ENCODE measurements around the gene TMOD1. TPM values are rescaled to one million over a fixed set of nuclear protein-coding genes. Genes with fewer than 3 reads are reported as not detected.
"Not testable (repeated sequence)": the region's sequence is repeated elsewhere in the genome, so short reads cannot be mapped to it uniquely, and the experiment has no call there.

Gene TMOD1
- total and polyA plus RNA-seq, 4 donors: 9.2 to 20.0 (median 14.1) TPM

DNA sequence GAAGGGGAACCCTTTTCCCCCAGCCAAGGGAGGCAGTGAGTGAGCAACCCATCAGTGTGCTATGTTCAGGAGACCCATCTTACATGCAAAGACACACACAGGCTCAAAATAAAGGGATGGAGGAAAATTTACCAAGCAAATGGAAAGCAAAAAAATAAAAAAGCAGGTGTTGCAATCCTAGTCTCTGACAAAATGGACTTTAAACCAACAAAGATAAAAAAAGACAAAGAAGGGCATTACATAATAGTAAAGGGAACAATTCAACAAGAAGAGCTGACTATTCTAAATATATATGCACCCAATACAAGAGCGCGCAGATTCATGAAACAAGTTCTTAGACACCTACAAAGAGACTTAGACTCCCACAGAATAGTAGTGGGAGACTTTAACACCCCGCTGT is 47.9 kb upstream of the TMOD1 start:
- not testable (repeated sequence) for H3K27me3 ChIP-seq (ENCODE audit: control insufficient read depth in 4 of 4, insufficient read depth in 4 of 4, low read length in 3 of 4); H3K9ac ChIP-seq (ENCODE audit: low read depth in 1 of 2, low read length in 2 of 2); H3K4me3 ChIP-seq (ENCODE audit: low read depth in 1 of 3, low read length in 3 of 3); H3K27ac ChIP-seq (ENCODE audit: low read depth in 1 of 2, low read length in 2 of 2); H3K36me3 ChIP-seq (ENCODE audit: control insufficient read depth in 4 of 4, insufficient read depth in 3 of 4, low read depth in 1 of 4, low read length in 3 of 4); DNase-seq (ENCODE audit: low spot score); H3K9me3 ChIP-seq (ENCODE audit: control insufficient read depth in 4 of 4, low read length in 3 of 4); H3K4me1 ChIP-seq (ENCODE audit: control insufficient read depth in 4 of 4, insufficient read depth in 4 of 4, low read length in 3 of 4)
- TF ChIP-seq YY1 (IDR thresholded peaks at IDR 0.05) (peak; percentile 42), RXRA (IDR thresholded peaks at IDR 0.05) (peak in 1 of 2 donors; percentile 21), HNF4G (IDR thresholded peaks at IDR 0.05) (peak; percentile 43), HNF4A (conservative IDR thresholded peaks at IDR 0.05) (peak; percentile 83 to 87)
- WGBS: 84% methylated on average over 3 of the region's 3 CpGs

DNA sequence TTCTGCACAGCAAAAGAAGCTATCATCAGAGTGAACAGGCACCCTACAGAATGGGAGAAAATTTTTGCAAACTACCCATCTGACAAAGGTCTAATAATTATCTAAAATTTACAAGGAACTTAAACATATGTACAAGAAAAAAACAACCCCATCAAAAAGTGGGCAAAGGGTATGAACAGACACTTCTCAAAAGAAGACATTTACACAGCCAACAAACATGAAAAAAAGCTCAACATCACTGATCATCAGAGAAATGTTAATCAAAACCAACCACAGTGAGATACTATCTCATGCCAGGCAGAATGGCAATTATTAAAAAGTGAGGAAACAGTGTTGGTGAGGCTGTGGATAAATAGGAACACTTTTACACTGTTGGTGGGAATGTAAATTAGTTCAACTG is 44.6 kb upstream of the TMOD1 start:
- not testable (repeated sequence) for H3K9ac ChIP-seq (ENCODE audit: low read depth in 1 of 2, low read length in 2 of 2); DNase-seq (ENCODE audit: low spot score); H3K9me3 ChIP-seq (ENCODE audit: control insufficient read depth in 4 of 4, low read length in 3 of 4); H3K36me3 ChIP-seq (ENCODE audit: control insufficient read depth in 4 of 4, insufficient read depth in 3 of 4, low read depth in 1 of 4, low read length in 3 of 4); H3K27ac ChIP-seq (ENCODE audit: low read depth in 1 of 2, low read length in 2 of 2); H3K27me3 ChIP-seq (ENCODE audit: control insufficient read depth in 4 of 4, insufficient read depth in 4 of 4, low read length in 3 of 4); H3K4me3 ChIP-seq (ENCODE audit: low read depth in 1 of 3, low read length in 3 of 3); H3K4me1 ChIP-seq (ENCODE audit: control insufficient read depth in 4 of 4, insufficient read depth in 4 of 4, low read length in 3 of 4)

DNA sequence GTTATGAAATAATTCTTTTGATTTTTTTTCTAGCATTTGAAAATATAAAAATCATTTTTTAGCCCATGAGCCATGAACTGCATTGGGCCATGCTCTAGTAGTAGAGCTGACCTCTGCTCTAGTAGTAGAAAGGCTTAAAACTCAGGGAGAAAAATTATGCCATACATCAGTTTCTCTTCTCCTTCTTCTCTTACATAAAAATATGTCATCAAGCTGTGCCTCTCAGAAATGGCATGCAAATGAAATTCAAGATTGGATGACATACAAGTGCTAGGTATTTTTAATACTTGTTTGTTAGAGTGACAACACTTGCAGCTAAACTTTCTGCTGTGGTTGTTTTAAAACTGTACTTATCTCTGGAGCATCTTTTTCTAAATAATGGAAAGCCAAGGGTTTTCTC is 42.1 kb upstream of the TMOD1 start:
- no peak overlapping the region for H3K27ac ChIP-seq (ENCODE audit: low read depth in 1 of 2, low read length in 2 of 2)
- no peaks in the 10 kb centered on the region for H3K9me3 ChIP-seq (ENCODE audit: control insufficient read depth in 4 of 4, low read length in 3 of 4)
- H3K4me1 ChIP-seq (ENCODE audit: control insufficient read depth in 4 of 4, insufficient read depth in 4 of 4, low read length in 3 of 4): no peaks in the 10 kb centered on the region
- H3K27me3 ChIP-seq (ENCODE audit: control insufficient read depth in 4 of 4, insufficient read depth in 4 of 4, low read length in 3 of 4): no peaks in the 10 kb centered on the region
- DNase-seq (ENCODE audit: low spot score): no peak
- no peak overlapping the region for H3K4me3 ChIP-seq (ENCODE audit: low read depth in 1 of 3, low read length in 3 of 3)
- no peak overlapping the region for H3K9ac ChIP-seq (ENCODE audit: low read depth in 1 of 2, low read length in 2 of 2)
- no peak for TF ChIP-seq TAF1 (conservative IDR thresholded peaks at IDR 0.05)
- TF ChIP-seq GABPA (IDR thresholded peaks at IDR 0.05 in 1 of 2, conservative IDR thresholded peaks at IDR 0.05 in 1 of 2): no peak
- TF ChIP-seq, protein P1, sequence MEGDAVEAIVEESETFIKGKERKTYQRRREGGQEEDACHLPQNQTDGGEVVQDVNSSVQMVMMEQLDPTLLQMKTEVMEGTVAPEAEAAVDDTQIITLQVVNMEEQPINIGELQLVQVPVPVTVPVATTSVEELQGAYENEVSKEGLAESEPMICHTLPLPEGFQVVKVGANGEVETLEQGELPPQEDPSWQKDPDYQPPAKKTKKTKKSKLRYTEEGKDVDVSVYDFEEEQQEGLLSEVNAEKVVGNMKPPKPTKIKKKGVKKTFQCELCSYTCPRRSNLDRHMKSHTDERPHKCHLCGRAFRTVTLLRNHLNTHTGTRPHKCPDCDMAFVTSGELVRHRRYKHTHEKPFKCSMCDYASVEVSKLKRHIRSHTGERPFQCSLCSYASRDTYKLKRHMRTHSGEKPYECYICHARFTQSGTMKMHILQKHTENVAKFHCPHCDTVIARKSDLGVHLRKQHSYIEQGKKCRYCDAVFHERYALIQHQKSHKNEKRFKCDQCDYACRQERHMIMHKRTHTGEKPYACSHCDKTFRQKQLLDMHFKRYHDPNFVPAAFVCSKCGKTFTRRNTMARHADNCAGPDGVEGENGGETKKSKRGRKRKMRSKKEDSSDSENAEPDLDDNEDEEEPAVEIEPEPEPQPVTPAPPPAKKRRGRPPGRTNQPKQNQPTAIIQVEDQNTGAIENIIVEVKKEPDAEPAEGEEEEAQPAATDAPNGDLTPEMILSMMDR (IDR thresholded peaks at IDR 0.05; ENCODE audit: low read depth, low read length, missing input control): no peak
- TF ChIP-seq, protein P2, sequence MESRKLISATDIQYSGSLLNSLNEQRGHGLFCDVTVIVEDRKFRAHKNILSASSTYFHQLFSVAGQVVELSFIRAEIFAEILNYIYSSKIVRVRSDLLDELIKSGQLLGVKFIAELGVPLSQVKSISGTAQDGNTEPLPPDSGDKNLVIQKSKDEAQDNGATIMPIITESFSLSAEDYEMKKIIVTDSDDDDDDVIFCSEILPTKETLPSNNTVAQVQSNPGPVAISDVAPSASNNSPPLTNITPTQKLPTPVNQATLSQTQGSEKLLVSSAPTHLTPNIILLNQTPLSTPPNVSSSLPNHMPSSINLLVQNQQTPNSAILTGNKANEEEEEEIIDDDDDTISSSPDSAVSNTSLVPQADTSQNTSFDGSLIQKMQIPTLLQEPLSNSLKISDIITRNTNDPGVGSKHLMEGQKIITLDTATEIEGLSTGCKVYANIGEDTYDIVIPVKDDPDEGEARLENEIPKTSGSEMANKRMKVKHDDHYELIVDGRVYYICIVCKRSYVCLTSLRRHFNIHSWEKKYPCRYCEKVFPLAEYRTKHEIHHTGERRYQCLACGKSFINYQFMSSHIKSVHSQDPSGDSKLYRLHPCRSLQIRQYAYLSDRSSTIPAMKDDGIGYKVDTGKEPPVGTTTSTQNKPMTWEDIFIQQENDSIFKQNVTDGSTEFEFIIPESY (IDR thresholded peaks at IDR 0.05): no peak
- TF ChIP-seq NR2F2 (IDR thresholded peaks at IDR 0.05): no peak
- no peak for TF ChIP-seq RXRA (IDR thresholded peaks at IDR 0.05)
- TF ChIP-seq JUND (IDR thresholded peaks at IDR 0.05): no peak
- no peak for TF ChIP-seq EGR1 (IDR thresholded peaks at IDR 0.05; ENCODE audit: low read depth in 2 of 2)
- TF ChIP-seq SP1 (IDR thresholded peaks at IDR 0.05): no peak
- TF ChIP-seq, protein P3, sequence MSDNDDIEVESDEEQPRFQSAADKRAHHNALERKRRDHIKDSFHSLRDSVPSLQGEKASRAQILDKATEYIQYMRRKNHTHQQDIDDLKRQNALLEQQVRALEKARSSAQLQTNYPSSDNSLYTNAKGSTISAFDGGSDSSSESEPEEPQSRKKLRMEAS (IDR thresholded peaks at IDR 0.05): no peak
- TF ChIP-seq FOXA2 (IDR thresholded peaks at IDR 0.05): no peak
- peaks cover 0 to 5% (median 0%) of the 10 kb centered on the region in 4 donors for H3K36me3 ChIP-seq (ENCODE audit: control insufficient read depth in 4 of 4, insufficient read depth in 3 of 4, low read depth in 1 of 4, low read length in 3 of 4)
